ENCODE results near the gene CEBPB.

The CEBPB gene

GRCh38 chr20:50238081-50238800, 47.6 kb downstream of the CEBPB start:
- no peak overlapping the region for H3K4me3 ChIP-seq (ENCODE audit: low read depth, low read length)
- in situ Hi-C loops (cut with HindIII; ENCODE audit: low sequenced_read_pairs) = no loop called here
- no peak for DNase-seq (ENCODE audit: low read depth, low spot score)
- TF ChIP-seq, protein P1, sequence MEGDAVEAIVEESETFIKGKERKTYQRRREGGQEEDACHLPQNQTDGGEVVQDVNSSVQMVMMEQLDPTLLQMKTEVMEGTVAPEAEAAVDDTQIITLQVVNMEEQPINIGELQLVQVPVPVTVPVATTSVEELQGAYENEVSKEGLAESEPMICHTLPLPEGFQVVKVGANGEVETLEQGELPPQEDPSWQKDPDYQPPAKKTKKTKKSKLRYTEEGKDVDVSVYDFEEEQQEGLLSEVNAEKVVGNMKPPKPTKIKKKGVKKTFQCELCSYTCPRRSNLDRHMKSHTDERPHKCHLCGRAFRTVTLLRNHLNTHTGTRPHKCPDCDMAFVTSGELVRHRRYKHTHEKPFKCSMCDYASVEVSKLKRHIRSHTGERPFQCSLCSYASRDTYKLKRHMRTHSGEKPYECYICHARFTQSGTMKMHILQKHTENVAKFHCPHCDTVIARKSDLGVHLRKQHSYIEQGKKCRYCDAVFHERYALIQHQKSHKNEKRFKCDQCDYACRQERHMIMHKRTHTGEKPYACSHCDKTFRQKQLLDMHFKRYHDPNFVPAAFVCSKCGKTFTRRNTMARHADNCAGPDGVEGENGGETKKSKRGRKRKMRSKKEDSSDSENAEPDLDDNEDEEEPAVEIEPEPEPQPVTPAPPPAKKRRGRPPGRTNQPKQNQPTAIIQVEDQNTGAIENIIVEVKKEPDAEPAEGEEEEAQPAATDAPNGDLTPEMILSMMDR (IDR thresholded peaks at IDR 0.05; ENCODE audit: low read depth, low read length) = no peak

- no peak for DNase-seq (ENCODE audit: low read depth, low spot score)
- H3K4me3 ChIP-seq (ENCODE audit: low read depth, low read length) = no peak overlapping the region
- in situ Hi-C loops (cut with HindIII; ENCODE audit: low sequenced_read_pairs) = no loop called here
- TF ChIP-seq, protein P1 (IDR thresholded peaks at IDR 0.05; ENCODE audit: low read depth, low read length) = no peak
Observed at GRCh38 chr20:50240092-50240491, 49.5 kb downstream of the CEBPB start.

GRCh38 chr20:50242178-50242514, 51.5 kb downstream of the CEBPB start:
- TF ChIP-seq, protein P1 (IDR thresholded peaks at IDR 0.05; ENCODE audit: low read depth, low read length) = no peak
- H3K4me3 ChIP-seq (ENCODE audit: low read depth, low read length) = no peak overlapping the region
- no peak for DNase-seq (ENCODE audit: low read depth, low spot score)
- in situ Hi-C loops (cut with HindIII; ENCODE audit: low sequenced_read_pairs) = no loop called here
